Measurements from ENCODE around the gene TAGLN.

The TAGLN gene

DNA sequence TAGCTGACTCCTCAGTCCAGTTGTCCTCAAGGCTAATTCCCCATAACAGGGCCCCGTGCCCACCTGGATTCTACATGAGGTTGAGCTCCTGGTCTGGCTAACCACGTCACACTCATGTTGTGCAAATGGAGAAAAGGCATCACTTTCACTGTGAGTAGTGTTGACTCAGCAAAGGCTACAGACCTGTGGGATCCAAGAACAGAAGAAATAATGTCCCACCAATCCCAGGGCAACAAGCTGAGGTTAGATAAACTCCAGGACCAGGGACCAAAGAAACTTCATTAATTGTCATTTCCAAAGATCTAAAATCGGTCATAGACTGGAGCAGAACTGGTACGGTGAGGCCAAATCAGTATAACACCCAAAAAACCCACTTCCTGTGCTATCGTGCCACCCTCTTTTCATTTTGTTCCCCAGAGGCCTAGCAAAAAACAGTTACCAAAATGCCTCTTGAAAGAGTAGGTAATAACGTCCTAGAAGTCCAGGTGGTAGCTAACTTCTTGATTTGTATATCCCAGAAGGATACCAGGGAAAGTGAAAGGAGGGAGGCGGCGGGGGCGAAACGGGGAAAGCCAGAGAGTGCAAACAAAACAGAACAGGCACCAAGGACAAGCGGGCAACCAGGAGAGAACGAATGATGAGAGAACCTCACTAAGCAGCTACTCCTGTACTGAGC, 31.3 kb downstream of the TAGLN start:
- H3K27me3 ChIP-seq (ENCODE audit: control insufficient read depth, insufficient read depth, low read length), result no peaks in the 10 kb centered on the region
- H3K9ac ChIP-seq (ENCODE audit: low read length), result no peak overlapping the region
- peaks cover 21% of the 10 kb centered on the region for H3K36me3 ChIP-seq (ENCODE audit: control insufficient read depth, low read depth, low read length)
- peak overlapping the region; percentile 97 for H3K4me3 ChIP-seq (ENCODE audit: low read length)
- no peaks in the 10 kb centered on the region for H3K9me3 ChIP-seq (ENCODE audit: control insufficient read depth, low read depth, low read length)
- H3K27ac ChIP-seq (ENCODE audit: low read length), result no peak overlapping the region
- peaks cover 7% of the 10 kb centered on the region for H3K4me1 ChIP-seq (ENCODE audit: control insufficient read depth, low read depth, low read length)

DNA sequence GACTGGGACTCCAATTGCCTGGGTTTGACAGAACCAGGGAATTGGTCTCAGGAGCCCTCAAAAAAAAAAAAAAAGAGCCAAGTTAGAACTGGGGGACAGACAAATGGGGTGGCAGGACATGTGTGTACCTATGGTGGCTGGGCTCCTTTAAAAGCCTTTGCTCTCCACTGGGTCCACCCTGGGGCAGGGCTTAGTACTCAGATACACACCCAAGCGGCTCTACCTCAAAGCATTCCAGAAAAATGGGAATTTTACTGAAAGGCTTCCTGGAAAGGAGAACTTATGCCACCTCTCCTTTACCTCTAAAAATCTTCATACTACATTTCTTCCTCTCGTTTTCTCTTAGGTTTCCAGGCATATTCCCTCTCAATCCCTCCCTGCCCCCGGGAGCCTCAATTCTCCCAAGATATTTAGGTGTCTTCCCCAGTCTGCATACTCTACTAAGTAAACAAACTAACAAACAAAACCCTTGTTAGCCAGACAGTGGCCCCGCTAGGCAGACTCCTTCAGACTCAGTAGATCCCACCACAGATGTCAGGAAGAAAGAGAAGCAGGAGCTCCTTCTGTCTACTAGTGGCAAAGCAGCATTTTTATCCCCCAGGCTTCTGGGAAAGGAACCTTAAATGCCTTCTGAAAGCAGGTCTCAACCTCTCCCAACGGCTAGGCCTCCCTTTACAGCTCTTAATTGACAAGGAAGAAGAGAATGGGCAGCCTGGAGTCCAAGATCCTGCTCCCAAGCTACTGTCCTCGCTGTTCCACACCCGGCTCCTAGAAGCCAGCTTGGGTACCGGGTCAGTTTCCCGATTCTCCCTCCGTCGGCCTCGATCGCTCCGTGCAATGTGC, 32.0 kb downstream of the TAGLN start:
- Histone ChIP-seq H3K4me3 (ENCODE audit: low read length) (peak overlapping the region; percentile 97), H3K9ac (ENCODE audit: low read length) (peak overlapping the region; percentile 70), H3K9me3 (ENCODE audit: control insufficient read depth, low read depth, low read length) (no peaks in the 10 kb centered on the region), H3K36me3 (ENCODE audit: control insufficient read depth, low read depth, low read length) (peaks cover 21% of the 10 kb centered on the region), H3K27ac (ENCODE audit: low read length) (no peak overlapping the region), H3K4me1 (ENCODE audit: control insufficient read depth, low read depth, low read length) (peaks cover 7% of the 10 kb centered on the region), H3K27me3 (ENCODE audit: control insufficient read depth, insufficient read depth, low read length) (no peaks in the 10 kb centered on the region)

DNA sequence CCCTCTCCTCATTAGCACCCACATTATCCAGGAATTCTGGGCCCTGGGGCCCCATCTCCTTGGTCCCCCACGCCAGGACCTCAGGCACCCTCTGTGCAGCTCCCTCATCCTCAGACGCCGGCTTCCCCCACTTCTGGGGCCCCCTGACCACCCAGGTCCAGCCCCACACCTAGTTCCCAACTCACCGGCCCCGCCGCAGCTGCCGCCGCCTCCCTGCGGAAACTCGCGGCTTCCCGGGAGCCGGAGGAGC, 32.6 kb downstream of the TAGLN start, which contains the start of gene PCSK7:
PCSK7 (minus strand) TSS at position 232 of the 250 bp plus-strand sequence. CDS start 2,229 bp downstream, outside the sequence.
- Histone ChIP-seq H3K9me3 (ENCODE audit: control insufficient read depth, low read depth, low read length) (no peaks in the 10 kb centered on the region), H3K27ac (ENCODE audit: low read length) (peak within 1 kb of the TSS; percentile 59), H3K9ac (ENCODE audit: low read length) (peak within 1 kb of the TSS; percentile 81), H3K4me1 (ENCODE audit: control insufficient read depth, low read depth, low read length) (peaks cover 7% of the 10 kb centered on the region), H3K36me3 (ENCODE audit: control insufficient read depth, low read depth, low read length) (peaks cover 24% of the 10 kb centered on the region), H3K27me3 (ENCODE audit: control insufficient read depth, insufficient read depth, low read length) (no peaks in the 10 kb centered on the region), H3K4me3 (ENCODE audit: low read length) (peak within 1 kb of the TSS; percentile 97)

DNA sequence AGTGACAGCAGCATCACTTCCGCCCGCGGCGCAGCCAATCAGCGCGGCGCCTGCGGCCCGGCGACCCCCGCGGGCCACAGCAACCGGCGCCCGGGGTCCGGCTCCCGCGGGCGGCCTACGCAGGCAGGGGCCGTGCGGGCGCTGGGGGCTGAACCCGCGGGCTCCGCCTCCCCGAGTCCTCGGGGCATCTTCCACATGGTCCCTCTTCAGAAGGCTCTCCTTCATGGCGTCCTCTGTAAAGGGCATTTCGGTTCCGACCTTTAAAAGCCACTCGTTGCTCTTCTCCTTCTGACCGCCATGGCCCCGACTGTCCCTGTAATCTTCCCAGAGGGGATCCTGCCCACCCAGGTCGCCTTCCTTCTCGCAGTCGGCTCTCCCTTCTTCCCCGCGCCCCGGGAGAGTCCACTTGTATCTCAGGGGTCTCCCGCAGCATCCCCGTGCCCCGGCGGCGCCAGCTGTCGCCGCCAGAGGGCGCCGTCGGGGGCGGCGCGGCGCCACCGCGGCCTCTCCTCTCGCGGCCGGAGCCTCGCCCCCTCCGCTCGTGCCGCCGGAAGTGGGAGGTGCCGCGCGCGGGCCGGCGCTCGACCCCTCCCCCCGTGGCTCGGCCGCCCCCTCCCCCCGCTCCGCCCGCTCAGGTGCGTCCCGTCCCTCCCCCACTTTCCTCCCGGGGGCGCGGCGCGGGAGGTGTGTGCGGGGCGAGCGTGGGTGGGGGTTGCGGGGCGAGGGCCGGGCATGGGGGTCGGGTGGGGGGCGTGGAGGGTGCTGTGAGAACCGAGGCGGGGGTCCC, 33.1 kb downstream of the TAGLN start, which contains the start of gene RNF214:
RNF214 (plus strand) TSS at position 580 of the 787 bp plus-strand sequence. CDS start 1,602 bp downstream, outside the sequence.
- peaks cover 24% of the 10 kb centered on the region for H3K36me3 ChIP-seq (ENCODE audit: control insufficient read depth, low read depth, low read length)
- peak within 1 kb of the TSS; percentile 81 for H3K9ac ChIP-seq (ENCODE audit: low read length)
- H3K4me3 ChIP-seq (ENCODE audit: low read length), result peak within 1 kb of the TSS; percentile 97
- H3K27me3 ChIP-seq (ENCODE audit: control insufficient read depth, insufficient read depth, low read length), result no peaks in the 10 kb centered on the region
- peak within 1 kb of the TSS; percentile 59 for H3K27ac ChIP-seq (ENCODE audit: low read length)
- peaks cover 7% of the 10 kb centered on the region for H3K4me1 ChIP-seq (ENCODE audit: control insufficient read depth, low read depth, low read length)
- H3K9me3 ChIP-seq (ENCODE audit: control insufficient read depth, low read depth, low read length), result no peaks in the 10 kb centered on the region

DNA sequence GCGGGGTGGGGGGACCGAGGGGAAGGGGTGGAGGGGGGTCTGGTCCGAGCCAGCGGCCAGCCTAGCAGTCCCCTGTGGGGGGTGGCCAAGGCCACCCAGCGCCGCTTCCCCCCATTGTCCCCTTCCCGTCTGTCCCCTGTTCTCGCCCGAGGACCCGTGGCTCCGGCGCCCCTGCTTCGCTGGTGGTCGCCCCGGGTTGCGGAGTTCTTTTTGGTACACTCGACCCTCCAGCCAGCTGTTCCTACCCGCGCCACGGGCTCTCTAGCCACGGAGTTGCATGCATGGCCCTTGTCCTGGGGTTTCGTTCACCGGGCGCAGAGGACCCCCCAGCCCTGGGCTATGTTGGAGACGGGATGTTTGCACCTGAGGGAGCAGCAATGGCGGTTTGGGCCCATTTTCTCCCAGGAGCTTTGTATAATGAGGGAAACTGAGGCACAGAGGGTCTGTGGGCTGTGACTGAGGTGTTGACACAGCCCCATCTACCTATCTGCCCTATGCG, 33.8 kb downstream of the TAGLN start:
- H3K9me3 ChIP-seq (ENCODE audit: control insufficient read depth, low read depth, low read length), result no peaks in the 10 kb centered on the region
- peak overlapping the region; percentile 97 for H3K4me3 ChIP-seq (ENCODE audit: low read length)
- peaks cover 20% of the 10 kb centered on the region for H3K36me3 ChIP-seq (ENCODE audit: control insufficient read depth, low read depth, low read length)
- H3K4me1 ChIP-seq (ENCODE audit: control insufficient read depth, low read depth, low read length), result peaks cover 7% of the 10 kb centered on the region
- peak overlapping the region; percentile 80 for H3K9ac ChIP-seq (ENCODE audit: low read length)
- H3K27me3 ChIP-seq (ENCODE audit: control insufficient read depth, insufficient read depth, low read length), result no peaks in the 10 kb centered on the region
- H3K27ac ChIP-seq (ENCODE audit: low read length), result peak overlapping the region; percentile 59

DNA sequence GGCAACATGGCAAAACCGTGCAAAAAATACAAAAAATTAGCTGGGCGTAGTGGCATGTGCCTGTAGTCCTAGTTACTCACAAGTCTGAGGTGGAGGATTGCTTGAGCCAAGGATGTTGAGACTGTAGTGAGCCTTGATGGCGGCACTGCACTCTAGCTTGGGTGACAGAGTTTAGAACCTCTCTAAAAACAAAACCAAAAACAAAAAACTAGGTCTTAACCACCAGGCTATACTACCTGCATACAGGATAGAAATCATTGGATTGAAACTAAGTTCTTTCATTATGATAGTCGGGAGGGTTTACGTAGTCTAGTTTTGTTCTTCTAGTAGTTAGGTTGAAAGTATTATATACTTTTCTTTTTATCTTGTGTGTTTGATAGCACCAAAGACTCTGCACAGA, 39.1 kb downstream of the TAGLN start:
- Histone ChIP-seq H3K27ac (ENCODE audit: low read length) (no peak overlapping the region), H3K36me3 (ENCODE audit: control insufficient read depth, low read depth, low read length) (peaks cover 39% of the 10 kb centered on the region)

DNA sequence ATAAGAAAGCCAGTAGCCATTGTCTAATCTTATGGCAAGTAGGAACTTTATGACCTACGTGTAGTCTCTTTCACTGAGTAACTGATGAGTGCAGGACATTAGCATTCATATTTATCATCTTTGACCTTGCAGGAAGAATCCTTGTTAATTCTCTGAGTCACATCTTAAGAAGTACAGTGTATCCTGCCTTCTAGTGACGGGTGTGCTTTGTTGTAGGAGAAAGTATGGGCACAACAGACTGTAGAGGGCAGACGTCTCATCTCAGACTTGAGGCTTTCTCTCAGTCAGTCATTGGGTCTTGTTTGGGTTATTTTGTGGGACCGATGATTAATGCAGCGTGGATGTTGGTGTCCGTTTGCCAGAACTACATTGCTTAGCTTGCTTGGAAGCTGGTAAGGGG, 40.1 kb downstream of the TAGLN start:
- Histone ChIP-seq H3K27ac (ENCODE audit: low read length) (no peak overlapping the region), H3K27me3 (ENCODE audit: control insufficient read depth, insufficient read depth, low read length) (no peaks in the 10 kb centered on the region), H3K36me3 (ENCODE audit: control insufficient read depth, low read depth, low read length) (peaks cover 43% of the 10 kb centered on the region)

More for the DNA sequence above, 39.1 kb downstream of the TAGLN start:
- Histone ChIP-seq H3K9ac (ENCODE audit: low read length) (no peak overlapping the region), H3K27me3 (ENCODE audit: control insufficient read depth, insufficient read depth, low read length) (no peaks in the 10 kb centered on the region), H3K4me1 (ENCODE audit: control insufficient read depth, low read depth, low read length) (peaks cover 7% of the 10 kb centered on the region), H3K9me3 (ENCODE audit: control insufficient read depth, low read depth, low read length) (no peaks in the 10 kb centered on the region), H3K4me3 (ENCODE audit: low read length) (no peak overlapping the region)

DNA sequence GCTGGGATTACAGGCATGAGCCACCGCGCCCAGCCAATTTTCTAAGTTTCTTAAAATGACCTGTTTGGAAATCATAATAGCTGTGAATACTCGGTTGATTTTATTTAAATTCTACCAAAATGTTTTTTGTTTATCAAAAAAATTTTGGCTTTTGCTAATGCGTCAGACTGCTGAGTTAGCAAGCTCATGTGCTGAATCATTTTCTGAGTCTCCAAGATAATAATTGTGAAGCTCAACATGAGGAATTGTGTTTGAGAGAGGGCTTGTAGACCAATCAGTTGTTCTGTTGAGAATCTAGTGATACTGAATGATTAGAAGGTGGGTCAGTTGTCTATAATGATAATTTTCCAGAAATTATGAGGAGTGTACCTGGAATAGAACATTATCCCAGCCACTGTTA, 49.2 kb downstream of the TAGLN start:
- H3K9me3 ChIP-seq (ENCODE audit: control insufficient read depth, low read depth, low read length), result no peaks in the 10 kb centered on the region
- H3K36me3 ChIP-seq (ENCODE audit: control insufficient read depth, low read depth, low read length), result peaks cover 51% of the 10 kb centered on the region
- no peak overlapping the region for H3K27ac ChIP-seq (ENCODE audit: low read length)
- no peaks in the 10 kb centered on the region for H3K4me1 ChIP-seq (ENCODE audit: control insufficient read depth, low read depth, low read length)
- H3K27me3 ChIP-seq (ENCODE audit: control insufficient read depth, insufficient read depth, low read length), result no peaks in the 10 kb centered on the region
- H3K9ac ChIP-seq (ENCODE audit: low read length), result no peak overlapping the region
- H3K4me3 ChIP-seq (ENCODE audit: low read length), result no peak overlapping the region

More for the DNA sequence above, 40.1 kb downstream of the TAGLN start:
- Histone ChIP-seq H3K4me1 (ENCODE audit: control insufficient read depth, low read depth, low read length) (no peaks in the 10 kb centered on the region), H3K4me3 (ENCODE audit: low read length) (no peak overlapping the region), H3K9me3 (ENCODE audit: control insufficient read depth, low read depth, low read length) (no peaks in the 10 kb centered on the region), H3K9ac (ENCODE audit: low read length) (no peak overlapping the region)

DNA sequence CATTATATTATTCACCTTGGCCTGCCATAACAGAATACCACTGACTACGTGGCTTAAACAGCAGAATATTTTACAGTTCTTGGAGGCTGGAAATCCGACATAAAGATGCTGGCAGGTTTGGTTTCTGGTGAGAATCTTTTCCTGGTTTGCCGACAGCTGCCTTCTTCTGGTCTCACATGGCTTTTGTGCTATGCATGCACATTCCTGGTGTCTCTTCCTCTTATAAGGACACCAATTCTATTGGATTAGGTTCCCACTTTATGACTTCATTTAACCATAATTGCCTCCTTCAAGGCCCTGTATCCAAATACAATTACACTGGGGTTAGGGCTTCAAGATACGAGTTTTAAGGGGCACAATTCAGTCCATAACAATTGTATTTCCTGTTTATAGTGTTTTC, 50.4 kb downstream of the TAGLN start:
- no peaks in the 10 kb centered on the region for H3K4me1 ChIP-seq (ENCODE audit: control insufficient read depth, low read depth, low read length)
- H3K9ac ChIP-seq (ENCODE audit: low read length), result no peak overlapping the region

DNA sequence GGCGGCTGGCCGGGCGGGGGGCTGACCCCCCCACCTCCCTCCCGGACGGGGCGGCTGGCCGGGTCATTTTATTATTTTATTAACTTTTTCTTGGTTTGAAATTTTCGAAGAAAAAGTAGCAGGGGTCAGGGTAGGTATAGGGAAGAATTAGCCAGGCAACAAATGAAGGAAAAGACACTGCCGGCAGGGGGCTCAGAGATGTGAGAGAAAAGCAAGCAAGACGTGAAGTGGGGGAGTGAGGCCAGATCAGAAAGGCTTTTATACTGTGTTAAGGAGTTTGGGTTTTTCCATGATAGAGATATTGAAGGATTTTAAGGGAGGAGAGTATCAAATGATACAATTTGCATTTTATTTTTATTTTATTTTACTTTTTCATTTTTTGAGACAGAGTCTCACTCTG, 52.3 kb downstream of the TAGLN start:
- Histone ChIP-seq H3K9me3 (ENCODE audit: control insufficient read depth, low read depth, low read length) (no peaks in the 10 kb centered on the region), H3K9ac (ENCODE audit: low read length) (no peak overlapping the region), H3K4me1 (ENCODE audit: control insufficient read depth, low read depth, low read length) (no peaks in the 10 kb centered on the region), H3K27ac (ENCODE audit: low read length) (no peak overlapping the region), H3K27me3 (ENCODE audit: control insufficient read depth, insufficient read depth, low read length) (no peaks in the 10 kb centered on the region), H3K36me3 (ENCODE audit: control insufficient read depth, low read depth, low read length) (peaks cover 35% of the 10 kb centered on the region), H3K4me3 (ENCODE audit: low read length) (no peak overlapping the region)

More for the DNA sequence above, 50.4 kb downstream of the TAGLN start:
- no peaks in the 10 kb centered on the region for H3K27me3 ChIP-seq (ENCODE audit: control insufficient read depth, insufficient read depth, low read length)
- H3K27ac ChIP-seq (ENCODE audit: low read length), result no peak overlapping the region
- no peaks in the 10 kb centered on the region for H3K9me3 ChIP-seq (ENCODE audit: control insufficient read depth, low read depth, low read length)
- H3K4me3 ChIP-seq (ENCODE audit: low read length), result no peak overlapping the region
- H3K36me3 ChIP-seq (ENCODE audit: control insufficient read depth, low read depth, low read length), result peaks cover 47% of the 10 kb centered on the region

DNA sequence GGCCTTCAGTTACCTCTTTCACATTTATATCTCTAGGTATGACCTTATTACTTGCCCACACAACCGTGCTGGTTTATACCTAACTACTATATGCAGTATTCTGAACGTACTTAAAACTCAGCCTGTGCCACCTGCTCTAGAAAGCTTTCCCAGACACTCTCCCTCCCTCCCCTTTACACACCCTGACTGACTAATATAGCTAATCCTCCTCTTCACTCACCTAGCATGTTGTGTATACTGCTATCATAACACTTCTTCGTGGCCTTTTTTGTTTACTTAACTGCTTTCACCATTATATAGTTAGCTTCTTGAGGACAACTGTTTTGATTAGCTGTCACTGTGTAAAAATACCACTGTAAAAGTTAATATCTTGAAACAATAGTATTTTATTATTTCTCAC, 56.8 kb downstream of the TAGLN start:
- no peaks in the 10 kb centered on the region for H3K27me3 ChIP-seq (ENCODE audit: control insufficient read depth, insufficient read depth, low read length)
- H3K4me1 ChIP-seq (ENCODE audit: control insufficient read depth, low read depth, low read length), result no peaks in the 10 kb centered on the region
- peaks cover 9% of the 10 kb centered on the region for H3K36me3 ChIP-seq (ENCODE audit: control insufficient read depth, low read depth, low read length)
- no peak overlapping the region for H3K9ac ChIP-seq (ENCODE audit: low read length)
- no peaks in the 10 kb centered on the region for H3K9me3 ChIP-seq (ENCODE audit: control insufficient read depth, low read depth, low read length)
- H3K4me3 ChIP-seq (ENCODE audit: low read length), result no peak overlapping the region
- H3K27ac ChIP-seq (ENCODE audit: low read length), result no peak overlapping the region
